Measurements from ENCODE around the gene PITX1.
"Not testable (repeated sequence)": the region's sequence is repeated elsewhere in the genome, so short reads cannot be mapped to it uniquely, and the experiment has no call there.

PITX1 gene

GRCh38 chr5:135033901-135034235 lies at the start of gene PITX1:
TSS of gene PITX1 (minus strand) at chr5:135034228. CDS start at chr5:135033881, 347 bp downstream.
- no peak for DNase-seq

GRCh38 chr5:135083334-135083733 lies 49.3 kb upstream of the PITX1 start:
- not testable (repeated sequence) for DNase-seq

- no peak for DNase-seq
Observed at GRCh38 chr5:135081240-135081639, 47.2 kb upstream of the PITX1 start.

- no peak for DNase-seq
Observed at GRCh38 chr5:135079760-135080159, 45.7 kb upstream of the PITX1 start.

- DNase-seq, result no peak
Observed at GRCh38 chr5:135079099-135079681, 45.2 kb upstream of the PITX1 start.

- no peak for DNase-seq
Observed at GRCh38 chr5:135076801-135077200, 42.8 kb upstream of the PITX1 start.

GRCh38 chr5:135076051-135076491 lies 42.0 kb upstream of the PITX1 start:
- no peak for DNase-seq

GRCh38 chr5:135075621-135076020 lies 41.6 kb upstream of the PITX1 start:
- DNase-seq, result no peak

- DNase-seq, result no peak
Observed at GRCh38 chr5:135073761-135074345, 39.8 kb upstream of the PITX1 start.

GRCh38 chr5:135072387-135073281 lies 38.6 kb upstream of the PITX1 start:
- DNase-seq, result no peak

- DNase-seq, result no peak
Observed at GRCh38 chr5:135071311-135071710, 37.3 kb upstream of the PITX1 start.

GRCh38 chr5:135069895-135070657 lies 36.0 kb upstream of the PITX1 start:
- DNase-seq, result no peak

- DNase-seq, result no peak
Observed at GRCh38 chr5:135069016-135069770, 35.2 kb upstream of the PITX1 start.

- no peak for DNase-seq
Observed at GRCh38 chr5:135067587-135067986, 33.6 kb upstream of the PITX1 start.

GRCh38 chr5:135066781-135067180 lies 32.8 kb upstream of the PITX1 start:
- no peak for DNase-seq

- no peak for DNase-seq
Observed at GRCh38 chr5:135065306-135066265, 31.6 kb upstream of the PITX1 start.

GRCh38 chr5:135064235-135064570 lies 30.2 kb upstream of the PITX1 start:
- DNase-seq, result no peak

GRCh38 chr5:135063511-135064234 lies 29.6 kb upstream of the PITX1 start:
- no peak for DNase-seq

- no peak for DNase-seq
Observed at GRCh38 chr5:135063056-135063445, 29.0 kb upstream of the PITX1 start.

GRCh38 chr5:135062216-135063055 lies 28.4 kb upstream of the PITX1 start:
- DNase-seq, result no peak
